ENCODE data around the gene C3orf80.
"Not testable (repeated sequence)": the region's sequence is repeated elsewhere in the genome, so short reads cannot be mapped to it uniquely, and the experiment has no call there.

Gene C3orf80

DNA sequence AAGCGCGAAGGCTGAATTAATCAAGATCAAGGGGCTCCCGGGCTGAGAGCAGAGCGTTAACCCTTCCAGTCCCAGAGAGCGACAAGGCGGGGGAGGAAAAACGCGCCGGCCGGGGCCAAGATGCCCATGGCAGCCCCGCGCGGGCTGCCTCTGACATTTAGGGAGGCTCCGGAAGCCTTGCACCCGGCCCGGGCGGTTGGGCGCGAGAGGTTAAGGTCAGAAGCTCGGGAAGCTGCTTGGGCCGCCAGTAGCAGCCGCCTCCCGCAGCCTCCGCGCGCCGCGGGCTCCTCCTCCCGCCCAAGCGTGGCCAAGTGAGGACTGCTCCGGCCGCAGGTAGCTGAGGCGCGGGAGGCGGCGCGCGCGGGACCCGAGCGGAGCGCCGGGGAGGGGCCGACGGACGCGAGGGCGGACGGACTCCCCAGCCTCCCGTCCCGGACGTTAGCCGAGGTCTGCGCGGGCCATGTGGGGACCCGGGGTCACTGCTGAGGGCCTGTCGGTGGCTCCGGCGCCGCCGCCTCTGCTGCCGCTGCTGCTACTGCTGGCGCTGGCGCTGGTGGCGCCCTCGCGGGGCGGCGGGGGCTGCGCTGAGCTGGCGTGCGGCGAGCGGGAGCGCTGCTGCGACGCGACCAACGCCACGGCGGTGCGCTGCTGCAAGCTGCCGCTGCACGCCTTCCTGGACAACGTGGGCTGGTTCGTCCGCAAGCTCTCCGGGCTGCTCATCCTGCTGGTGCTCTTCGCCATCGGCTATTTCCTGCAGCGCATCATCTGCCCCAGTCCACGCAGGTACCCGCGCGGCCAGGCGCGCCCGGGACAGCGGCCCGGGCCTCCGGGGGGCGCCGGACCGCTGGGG is at the start of gene C3orf80:
C3orf80 (plus strand) TSS at position 247 of the 850 bp plus-strand sequence; CDS start at position 461, 214 bp downstream.
- DNase-seq = peak; percentile 45

DNA sequence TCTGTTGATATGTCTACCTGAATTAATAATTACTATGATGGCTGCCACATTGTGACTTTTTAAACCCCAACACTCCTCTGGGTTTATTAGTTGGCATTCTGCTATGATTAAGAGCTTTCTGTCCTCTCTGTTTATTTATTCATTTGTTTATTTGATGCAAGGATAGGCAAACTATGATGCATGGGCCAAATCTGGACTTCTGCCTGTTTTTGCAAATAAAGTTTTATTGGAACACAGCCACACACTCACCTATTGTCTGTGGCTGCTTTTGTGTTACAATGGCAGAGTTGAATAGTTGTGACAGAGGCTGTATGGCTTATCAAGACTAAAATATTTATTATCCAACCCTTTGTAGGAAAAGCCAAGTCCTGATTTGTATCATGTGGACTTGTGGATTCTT is 48.3 kb upstream of the C3orf80 start:
- no peak for DNase-seq

GRCh38 chr3:160178661-160179060 is 46.6 kb upstream of the C3orf80 start:
- not testable (repeated sequence) for DNase-seq

DNA sequence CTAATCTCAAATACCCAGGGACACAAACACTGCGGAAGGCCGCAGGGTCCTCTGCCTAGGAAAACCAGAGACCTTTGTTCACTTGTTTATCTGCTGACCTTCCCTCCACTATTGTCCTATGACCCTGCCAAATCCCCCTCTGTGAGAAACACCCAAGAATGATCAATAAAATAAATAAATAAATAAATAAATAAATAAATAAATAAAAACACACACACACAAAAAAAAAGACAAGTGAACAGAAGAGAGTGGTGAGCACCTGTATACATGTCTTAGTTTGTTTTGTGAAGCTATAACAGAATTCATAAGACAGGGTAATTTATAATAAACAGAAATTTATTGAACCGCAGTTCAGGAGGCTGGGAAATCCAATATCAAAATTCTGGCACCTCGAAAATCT is 45.8 kb upstream of the C3orf80 start:
- not testable (repeated sequence) for DNase-seq

GRCh38 chr3:160179906-160180305 is 45.3 kb upstream of the C3orf80 start:
- no peak for DNase-seq

DNA sequence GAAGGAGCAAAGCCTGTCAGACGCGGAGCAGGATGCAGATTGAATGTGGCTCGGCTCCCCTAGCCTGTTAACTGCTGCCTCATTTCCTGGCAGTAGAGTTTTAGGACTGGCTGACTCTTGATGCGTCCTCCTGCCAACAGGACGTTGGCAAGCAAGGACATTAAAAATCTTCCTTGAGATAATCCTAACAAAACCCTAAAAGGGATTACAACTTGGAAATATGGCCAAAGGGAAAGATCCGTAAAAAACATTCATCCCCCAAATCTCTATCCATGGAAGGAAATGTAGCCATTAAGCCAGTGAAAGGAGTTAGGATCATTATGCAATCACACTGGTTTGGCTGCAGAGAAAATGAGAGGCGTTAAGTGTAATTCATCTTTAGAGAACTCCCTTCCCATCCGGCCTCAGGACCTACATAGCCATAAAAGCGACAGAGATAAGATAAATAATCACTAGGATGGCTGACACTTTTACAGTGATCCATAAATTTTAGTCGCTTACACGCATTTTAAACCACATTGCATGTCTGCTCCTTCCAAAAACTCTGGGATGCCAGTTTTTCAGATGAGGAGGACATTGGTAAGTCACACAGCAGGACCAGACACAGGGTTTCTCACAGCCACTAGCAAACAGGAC is 44.5 kb upstream of the C3orf80 start:
- peak; percentile 19 for DNase-seq

DNA sequence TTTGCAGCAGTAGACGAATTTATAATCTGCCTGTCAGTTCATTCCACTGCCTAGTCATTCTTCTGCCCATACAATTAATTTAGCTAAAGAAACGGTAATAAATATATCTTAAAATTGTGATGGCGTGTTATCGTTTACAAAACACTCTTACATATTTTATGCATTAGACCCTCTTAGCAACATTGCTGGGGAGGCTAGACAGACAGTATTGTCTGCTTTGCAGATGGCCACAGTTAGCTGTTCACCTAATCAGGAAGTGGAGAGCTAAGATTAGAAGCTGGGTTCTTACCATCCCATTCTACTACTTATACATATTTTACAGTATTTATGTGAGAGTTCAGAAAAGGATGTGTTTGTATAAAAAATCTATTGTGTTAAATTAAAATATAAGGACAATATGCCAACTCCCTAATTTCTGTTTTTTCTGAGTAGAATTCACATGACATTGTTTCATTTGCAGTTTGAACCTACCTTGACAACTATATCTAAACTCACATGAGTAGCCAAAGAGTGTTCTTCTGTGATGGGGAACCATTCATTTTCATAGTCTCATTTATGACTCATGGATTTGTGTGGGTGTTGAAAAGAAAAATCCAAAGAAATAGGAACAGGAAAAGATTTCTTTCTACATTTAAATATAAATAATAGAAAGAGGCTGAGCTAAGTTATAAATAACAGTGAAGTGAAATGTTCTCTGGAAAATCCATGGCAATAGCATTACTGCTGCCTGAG is 41.7 kb upstream of the C3orf80 start:
- DNase-seq = peak; percentile 77

DNA sequence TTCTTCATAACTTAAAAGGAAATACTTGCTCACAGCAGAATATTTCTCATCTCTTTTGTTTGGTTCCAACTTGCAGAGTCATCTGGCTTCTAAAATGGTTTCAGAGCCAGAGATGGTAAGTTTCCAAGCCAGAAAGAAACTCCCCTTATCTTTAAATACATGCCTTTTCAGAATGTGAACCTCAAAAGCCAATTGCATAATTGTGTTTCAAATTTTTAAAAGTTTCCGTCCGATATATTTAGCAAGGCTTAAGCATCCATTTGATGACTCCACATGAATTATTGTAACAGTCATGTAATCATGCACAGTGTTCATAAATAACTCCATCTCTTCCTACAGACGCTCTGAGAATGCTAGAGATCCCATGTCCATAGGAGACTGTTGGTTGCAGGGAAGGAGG is 40.6 kb upstream of the C3orf80 start:
- peak; percentile 36 for DNase-seq

GRCh38 chr3:160185751-160186150 is 39.5 kb upstream of the C3orf80 start:
- no peak for DNase-seq

- DNase-seq = no peak
Measured at GRCh38 chr3:160187288-160187687, 37.9 kb upstream of the C3orf80 start.

DNA sequence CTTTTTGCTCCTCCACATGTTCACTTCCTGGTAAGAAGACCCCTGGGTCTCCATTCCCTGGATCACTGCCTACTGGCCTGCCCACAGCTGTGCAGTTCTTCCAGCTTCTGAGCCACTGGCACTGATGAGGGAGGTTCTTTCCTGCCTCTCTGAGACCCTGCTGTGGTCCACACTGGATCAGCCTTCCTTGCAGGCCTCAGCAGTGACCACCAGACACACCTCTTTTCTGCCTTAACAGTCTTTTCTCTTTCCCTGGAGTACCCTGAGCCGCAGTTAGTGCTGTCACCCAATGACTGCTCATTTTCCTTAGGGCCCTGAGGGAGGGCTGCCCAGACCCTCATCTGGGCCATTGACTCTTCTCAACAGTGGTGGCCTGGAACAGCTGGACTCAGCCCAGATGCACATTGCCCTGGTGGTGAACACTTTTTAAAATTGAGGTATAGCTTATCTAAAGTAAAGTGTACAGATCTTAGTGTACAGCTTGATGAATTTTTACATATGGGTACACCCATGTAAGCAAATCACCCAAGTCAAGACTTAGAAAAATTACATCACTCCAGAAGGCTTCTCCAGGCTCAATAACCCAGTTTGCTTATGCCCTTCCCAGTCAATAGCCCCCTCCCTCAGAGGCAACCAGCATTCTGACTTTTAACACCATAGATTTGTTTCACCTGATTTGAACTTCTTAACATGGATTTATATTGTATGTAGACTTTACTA is 32.8 kb upstream of the C3orf80 start:
- DNase-seq = no peak

DNA sequence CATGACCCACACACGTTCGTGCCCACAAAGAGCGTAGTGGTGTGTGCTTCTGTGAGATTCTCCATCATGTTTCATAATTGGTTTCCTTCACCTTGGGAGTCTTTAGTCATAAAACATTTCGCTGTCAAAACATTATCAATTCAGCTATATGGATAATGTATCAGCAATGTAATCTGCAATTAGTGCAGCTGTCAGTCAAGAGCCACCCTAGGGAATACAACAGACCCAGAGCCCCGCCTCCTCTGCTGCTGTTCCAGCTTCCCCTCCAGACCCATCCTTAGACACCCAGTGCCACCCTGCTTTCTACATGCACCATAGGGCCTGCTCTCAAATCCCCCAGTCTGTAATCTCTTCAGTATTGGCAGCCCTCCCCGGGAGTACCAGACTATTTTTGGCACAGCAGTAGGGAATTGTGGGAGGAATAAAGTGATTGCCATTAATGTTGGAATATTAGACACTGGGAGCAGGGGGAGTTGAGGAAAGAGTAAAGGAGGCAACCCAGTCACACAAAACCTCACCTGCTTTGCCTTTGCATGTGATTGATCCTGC is 31.5 kb upstream of the C3orf80 start:
- no peak for DNase-seq

- DNase-seq = no peak
Measured at GRCh38 chr3:160194438-160194837, 30.8 kb upstream of the C3orf80 start.

GRCh38 chr3:160195106-160195505 is 30.1 kb upstream of the C3orf80 start:
- no peak for DNase-seq

DNA sequence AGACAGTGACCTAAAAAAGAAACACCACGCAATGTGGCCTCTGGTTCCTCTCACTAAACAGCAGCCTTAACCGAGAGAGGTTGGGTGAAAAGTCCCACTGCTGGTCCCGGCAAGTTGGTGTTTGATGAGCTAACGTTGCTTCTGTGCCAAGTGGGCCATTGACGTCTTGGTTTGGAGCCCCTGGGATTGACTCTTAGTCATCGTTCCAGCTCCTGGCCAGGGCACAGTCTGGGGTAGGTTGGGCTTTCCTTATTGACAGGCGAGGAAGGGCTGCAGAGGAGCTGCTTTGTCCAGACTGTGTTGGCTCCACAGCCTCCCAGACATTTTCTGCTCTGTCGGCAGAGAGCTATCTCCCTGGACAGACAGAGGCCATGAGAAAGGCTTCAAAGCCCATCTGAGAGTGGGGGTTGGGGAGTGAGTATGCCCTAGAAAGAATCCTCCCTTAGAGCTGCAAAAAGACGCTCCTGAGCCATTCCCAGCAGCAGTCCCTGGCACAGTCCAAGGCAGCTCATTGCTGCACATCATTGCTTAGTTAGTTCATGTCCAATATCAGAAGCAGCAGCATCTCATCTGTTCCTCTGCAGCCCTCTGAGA is 28.6 kb upstream of the C3orf80 start:
- no peak for DNase-seq

- DNase-seq = no peak
Measured at GRCh38 chr3:160199108-160199507, 26.1 kb upstream of the C3orf80 start.

- DNase-seq = no peak
Measured at GRCh38 chr3:160200353-160200752, 24.9 kb upstream of the C3orf80 start.

DNA sequence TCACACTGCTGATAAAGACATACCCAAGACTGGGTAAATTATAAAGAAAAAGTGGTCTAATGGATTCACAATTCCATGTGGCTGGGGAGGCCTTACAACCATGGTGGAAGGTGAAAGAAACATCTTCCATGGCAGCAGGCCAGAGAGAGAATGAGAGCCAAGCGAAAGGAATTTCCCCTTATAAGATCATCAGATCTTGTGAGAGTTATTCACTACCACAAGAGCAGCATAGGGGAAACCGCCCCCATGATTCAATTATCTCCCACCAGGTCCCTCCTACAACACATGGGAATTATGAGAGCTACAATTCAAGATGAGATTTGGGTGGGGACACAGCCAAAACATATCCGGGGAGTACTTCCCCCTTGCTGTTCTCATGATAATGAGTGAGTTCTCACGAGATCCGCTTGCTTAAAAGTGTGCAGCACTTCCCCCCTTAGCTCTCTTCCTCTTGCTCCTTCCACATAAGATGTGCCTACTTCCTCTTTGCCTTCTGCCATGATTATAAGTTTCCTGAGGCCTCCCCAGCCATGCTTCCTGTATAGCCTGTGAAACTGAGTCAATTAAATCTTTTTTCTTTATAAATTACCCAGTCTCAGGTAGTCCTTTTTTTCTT is 20.7 kb upstream of the C3orf80 start:
- DNase-seq = peak; percentile 71

DNA sequence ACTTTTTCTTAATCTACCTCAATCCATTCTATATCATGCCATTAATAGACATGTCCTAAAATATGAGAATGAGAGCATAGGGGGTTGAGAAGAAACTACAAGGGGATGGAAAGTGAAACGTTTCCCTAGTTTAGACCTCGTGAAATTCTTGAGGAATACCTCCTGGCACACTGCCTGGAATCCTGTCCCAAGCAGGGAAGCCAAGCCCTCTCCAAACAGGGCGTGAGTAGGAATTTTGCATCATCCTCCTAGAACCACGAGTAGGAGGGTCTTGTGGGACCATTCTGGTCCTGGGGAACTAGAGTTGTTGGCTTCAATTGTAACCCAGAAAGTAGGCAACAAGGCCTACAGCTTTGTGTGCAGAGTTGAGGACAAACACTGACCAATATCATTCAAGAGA is 19.6 kb upstream of the C3orf80 start:
- no peak for DNase-seq

GRCh38 chr3:160210341-160210740 is 14.9 kb upstream of the C3orf80 start:
- peak; percentile 38 for DNase-seq

DNA sequence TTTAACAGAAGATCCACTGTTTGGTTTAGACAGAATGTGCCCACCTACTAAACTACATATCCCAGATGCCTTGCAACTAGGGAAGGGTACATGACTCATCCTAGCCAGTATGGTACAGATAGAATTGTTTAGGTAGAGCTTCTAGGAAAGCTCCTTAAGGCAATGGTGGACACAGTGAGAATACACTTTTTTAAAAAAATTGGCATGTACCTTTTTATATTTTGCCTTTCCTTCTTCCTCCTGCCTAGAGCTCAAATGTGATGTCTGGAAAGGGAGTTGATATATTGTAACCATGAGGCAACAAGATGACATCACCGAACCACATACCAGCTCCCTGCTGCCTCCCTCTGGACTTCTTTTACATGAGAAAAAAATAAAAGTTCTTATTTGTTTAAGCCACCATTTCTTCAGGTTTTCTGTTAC is 14.4 kb upstream of the C3orf80 start:
- DNase-seq = peak; percentile 82

- no peak for DNase-seq
Measured at GRCh38 chr3:160213191-160213590, 12.0 kb upstream of the C3orf80 start.
